Measurements from ENCODE around the gene VSTM2L. TPM values are rescaled to one million over a fixed set of nuclear protein-coding genes. Genes with fewer than 3 reads are reported as not detected.

The VSTM2L gene
- total RNA-seq, 1 donor from 2014 or later: not detected

DNA sequence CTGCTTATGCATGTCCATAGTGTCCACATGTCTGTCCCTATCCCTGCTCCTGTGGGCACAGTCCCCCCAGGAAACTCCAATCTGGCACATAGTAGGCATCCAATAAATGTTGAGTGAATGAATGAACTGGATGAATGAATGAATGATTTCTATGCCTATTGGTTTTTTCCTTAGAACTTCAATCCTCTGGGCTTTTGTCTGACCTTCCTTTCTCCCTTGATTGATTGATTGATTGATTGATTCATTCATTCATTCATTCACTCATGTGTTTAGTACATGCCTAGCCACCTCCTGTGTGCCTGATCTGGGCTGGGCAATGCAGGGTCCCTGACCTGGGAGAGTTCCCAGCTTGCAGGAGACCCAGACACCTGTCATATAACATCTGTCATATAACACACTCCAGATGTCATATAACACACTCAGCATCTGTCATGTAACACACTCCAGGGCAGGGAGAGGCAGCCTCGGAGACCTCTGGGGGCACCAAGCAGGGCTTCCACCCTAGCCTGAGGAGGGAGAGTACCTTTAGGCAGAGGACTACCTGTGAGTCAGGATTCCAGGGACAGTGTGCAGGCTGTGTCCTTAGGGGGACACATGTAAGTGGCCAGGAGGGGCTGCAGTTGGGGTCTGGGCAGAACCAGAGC lies 17.9 kb downstream of the VSTM2L start:
- no peak for DNase-seq (ENCODE audit: extremely low spot score in 2 of 2)
- Histone ChIP-seq H3K27ac (no peak overlapping the region), H3K27me3 (no peaks in the 10 kb centered on the region), H3K9me3 (no peaks in the 10 kb centered on the region), H3K36me3 (no peaks in the 10 kb centered on the region), H3K4me1 (peaks cover 5% of the 10 kb centered on the region), H3K4me3 (no peak overlapping the region)
- intact Hi-C loops (cut with DNase I): no loop called here
- TF ChIP-seq POLR2AphosphoS5 (IDR thresholded peaks at IDR 0.05; ENCODE audit: insufficient read depth in 1 of 2, low read depth in 1 of 2) (no peak), POLR2A (IDR thresholded peaks at IDR 0.05) (no peak)
- TF ChIP-seq, protein P1, sequence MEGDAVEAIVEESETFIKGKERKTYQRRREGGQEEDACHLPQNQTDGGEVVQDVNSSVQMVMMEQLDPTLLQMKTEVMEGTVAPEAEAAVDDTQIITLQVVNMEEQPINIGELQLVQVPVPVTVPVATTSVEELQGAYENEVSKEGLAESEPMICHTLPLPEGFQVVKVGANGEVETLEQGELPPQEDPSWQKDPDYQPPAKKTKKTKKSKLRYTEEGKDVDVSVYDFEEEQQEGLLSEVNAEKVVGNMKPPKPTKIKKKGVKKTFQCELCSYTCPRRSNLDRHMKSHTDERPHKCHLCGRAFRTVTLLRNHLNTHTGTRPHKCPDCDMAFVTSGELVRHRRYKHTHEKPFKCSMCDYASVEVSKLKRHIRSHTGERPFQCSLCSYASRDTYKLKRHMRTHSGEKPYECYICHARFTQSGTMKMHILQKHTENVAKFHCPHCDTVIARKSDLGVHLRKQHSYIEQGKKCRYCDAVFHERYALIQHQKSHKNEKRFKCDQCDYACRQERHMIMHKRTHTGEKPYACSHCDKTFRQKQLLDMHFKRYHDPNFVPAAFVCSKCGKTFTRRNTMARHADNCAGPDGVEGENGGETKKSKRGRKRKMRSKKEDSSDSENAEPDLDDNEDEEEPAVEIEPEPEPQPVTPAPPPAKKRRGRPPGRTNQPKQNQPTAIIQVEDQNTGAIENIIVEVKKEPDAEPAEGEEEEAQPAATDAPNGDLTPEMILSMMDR (IDR thresholded peaks at IDR 0.05): no peak

DNA sequence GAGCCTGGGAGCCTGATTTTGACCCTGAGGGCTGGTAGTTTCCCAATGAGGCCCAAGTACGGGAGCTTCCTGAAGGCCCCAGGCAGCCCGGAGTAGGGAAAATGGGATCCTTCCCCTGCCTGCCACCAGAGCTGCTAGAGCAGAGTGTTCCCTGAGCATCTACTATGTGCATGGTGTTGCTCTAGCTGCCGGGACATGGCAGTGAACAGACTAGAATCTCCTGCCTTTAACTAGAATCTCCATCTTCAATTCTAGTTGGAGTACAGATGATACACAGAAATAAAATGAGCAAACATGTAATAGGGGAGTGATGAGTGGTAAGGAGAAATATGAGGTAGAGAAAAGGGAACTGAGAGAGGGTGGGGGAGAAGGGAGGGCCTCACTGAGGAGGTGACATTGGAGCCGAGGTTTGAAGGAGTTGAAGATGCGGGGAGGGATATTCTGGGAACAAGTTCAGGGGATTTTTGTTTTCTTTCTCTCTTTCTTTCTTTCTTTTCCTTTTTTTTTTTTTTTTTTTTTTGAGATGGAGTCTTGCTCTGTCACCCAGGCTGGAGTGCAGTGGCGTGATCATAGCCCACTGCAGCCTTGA lies 18.5 kb downstream of the VSTM2L start:
- Histone ChIP-seq H3K27ac (no peak overlapping the region), H3K4me1 (no peaks in the 10 kb centered on the region), H3K36me3 (no peaks in the 10 kb centered on the region), H3K4me3 (no peak overlapping the region), H3K27me3 (no peaks in the 10 kb centered on the region), H3K9me3 (no peaks in the 10 kb centered on the region)
- no peak for DNase-seq (ENCODE audit: extremely low spot score in 2 of 2)
- TF ChIP-seq POLR2A (IDR thresholded peaks at IDR 0.05) (no peak), POLR2AphosphoS5 (IDR thresholded peaks at IDR 0.05; ENCODE audit: insufficient read depth in 1 of 2, low read depth in 1 of 2) (no peak)
- TF ChIP-seq, protein P1 (IDR thresholded peaks at IDR 0.05): no peak
- intact Hi-C loops (cut with DNase I): no loop called here

DNA sequence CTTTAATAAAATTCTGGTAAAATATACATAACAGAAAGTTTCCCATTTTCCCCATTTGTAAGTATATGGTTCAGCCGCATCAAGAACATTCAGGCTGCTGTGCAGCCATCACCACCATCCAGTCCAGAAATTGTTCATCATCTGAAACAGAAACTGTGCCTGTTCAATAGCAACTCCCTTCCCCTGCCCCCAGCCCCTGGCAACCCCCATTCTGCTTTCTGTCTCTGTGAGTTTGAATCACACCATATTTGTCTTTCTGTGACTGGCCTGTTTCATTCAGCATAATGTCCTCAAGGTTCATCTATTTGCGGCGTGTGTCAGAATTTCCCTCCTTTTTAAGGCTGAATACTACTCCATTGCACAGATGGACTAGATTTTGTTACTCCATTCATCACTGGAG lies 19.1 kb downstream of the VSTM2L start:
- TF ChIP-seq, protein P1 (IDR thresholded peaks at IDR 0.05): no peak
- no peak for TF ChIP-seq POLR2A (IDR thresholded peaks at IDR 0.05)
- Histone ChIP-seq H3K4me3 (no peak overlapping the region), H3K36me3 (no peaks in the 10 kb centered on the region), H3K27ac (no peak overlapping the region), H3K27me3 (no peaks in the 10 kb centered on the region), H3K4me1 (no peaks in the 10 kb centered on the region), H3K9me3 (no peaks in the 10 kb centered on the region)
- DNase-seq (ENCODE audit: extremely low spot score in 2 of 2): no peak
- intact Hi-C loops (cut with DNase I): no loop called here

DNA sequence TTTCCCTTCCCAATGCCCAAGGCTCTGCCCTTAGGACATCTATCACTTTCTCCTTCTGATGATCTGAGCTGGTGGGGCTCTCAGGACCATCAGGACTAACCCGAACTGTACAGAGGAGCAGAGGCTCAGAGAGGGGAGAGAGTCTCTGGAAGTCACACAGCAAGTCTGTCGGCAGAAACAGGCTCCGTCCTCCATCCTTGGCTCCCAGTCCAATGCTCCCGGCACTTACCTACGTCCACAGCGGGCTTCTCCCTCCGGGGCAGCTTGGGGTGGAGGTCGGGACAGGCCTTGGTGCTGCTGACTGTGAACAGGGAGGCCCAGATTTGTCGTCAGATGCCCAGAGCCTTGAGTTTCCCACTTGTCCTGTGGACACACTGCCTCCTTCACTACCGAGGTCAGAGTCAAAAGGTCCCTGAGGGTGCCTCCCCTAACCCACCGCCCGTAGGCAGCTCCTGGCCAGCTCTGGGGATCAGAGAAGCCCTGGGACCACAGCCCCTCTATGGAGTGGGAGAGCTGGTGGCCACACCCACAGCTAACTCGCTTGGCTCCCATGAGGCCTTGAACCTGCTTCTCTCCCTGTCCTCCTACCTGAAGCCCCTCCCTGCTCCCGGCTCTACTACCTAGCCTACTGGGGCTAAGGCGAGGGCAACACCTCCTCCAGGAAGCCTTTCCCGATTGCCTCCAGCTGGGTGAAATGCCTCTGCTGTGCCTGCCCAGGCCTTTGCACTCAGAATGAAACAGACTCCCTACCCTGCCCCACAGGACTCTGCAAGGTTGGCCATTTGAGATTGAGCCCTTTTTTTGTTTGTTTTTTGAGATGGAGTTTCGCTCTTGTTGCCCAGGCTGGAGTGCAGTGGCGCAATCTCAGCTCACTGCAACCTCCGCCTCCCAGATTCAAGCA lies 22.6 kb downstream of the VSTM2L start:
- H3K9me3 ChIP-seq: no peaks in the 10 kb centered on the region
- TF ChIP-seq POLR2A (IDR thresholded peaks at IDR 0.05) (no peak), POLR2AphosphoS5 (IDR thresholded peaks at IDR 0.05; ENCODE audit: insufficient read depth in 1 of 2, low read depth in 1 of 2) (no peak)
- TF ChIP-seq, protein P1 (IDR thresholded peaks at IDR 0.05): no peak

More for the DNA sequence above, 22.6 kb downstream of the VSTM2L start:
- Histone ChIP-seq H3K36me3 (no peaks in the 10 kb centered on the region), H3K4me3 (no peak overlapping the region), H3K4me1 (no peaks in the 10 kb centered on the region), H3K27me3 (no peaks in the 10 kb centered on the region), H3K27ac (no peak overlapping the region)
- DNase-seq (ENCODE audit: extremely low spot score in 2 of 2): no peak
- intact Hi-C loops (cut with DNase I): no loop called here

All from vagina (tissue), 2 donors.